ENCODE measurements around the gene EPHA7. TPM values are rescaled to one million over a fixed set of nuclear protein-coding genes. Genes with fewer than 3 reads are reported as not detected.

Gene EPHA7
- total RNA-seq, 1 donor from 2014 or later, result 424 TPM

DNA sequence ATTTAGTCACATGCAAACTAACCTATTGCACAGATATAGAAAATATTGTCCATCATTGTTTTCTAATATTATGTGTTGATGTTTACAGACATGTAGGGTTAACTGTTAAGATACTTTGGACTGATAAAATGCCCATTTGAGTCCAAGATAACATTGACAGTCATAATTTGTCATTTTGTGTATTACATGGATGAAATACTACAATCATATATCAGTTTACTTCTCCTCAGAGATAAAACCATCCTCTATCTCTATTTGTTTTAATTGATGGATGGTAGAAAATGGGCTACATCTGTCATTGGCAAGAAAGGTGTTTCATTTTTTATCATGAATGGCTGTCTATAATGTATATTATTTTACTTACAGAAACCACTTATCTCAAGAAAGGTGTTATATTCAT lies 6.2 kb downstream of the EPHA7 start:
- Mint-ChIP-seq H3K36me3 (ENCODE audit: unreplicated experiment) (peaks cover 57% of the 10 kb centered on the region), H3K4me3 (ENCODE audit: unreplicated experiment) (peak overlapping the region; percentile 74), H3K9me3 (ENCODE audit: unreplicated experiment) (no peaks in the 10 kb centered on the region), H3K27me3 (ENCODE audit: unreplicated experiment) (no peaks in the 10 kb centered on the region), H3K27ac (ENCODE audit: unreplicated experiment) (no peak overlapping the region), H3K4me1 (ENCODE audit: unreplicated experiment) (peaks cover 53% of the 10 kb centered on the region)
- no peak for DNase-seq (ENCODE audit: extremely low spot score, unreplicated experiment)
- TF ChIP-seq, protein P1, sequence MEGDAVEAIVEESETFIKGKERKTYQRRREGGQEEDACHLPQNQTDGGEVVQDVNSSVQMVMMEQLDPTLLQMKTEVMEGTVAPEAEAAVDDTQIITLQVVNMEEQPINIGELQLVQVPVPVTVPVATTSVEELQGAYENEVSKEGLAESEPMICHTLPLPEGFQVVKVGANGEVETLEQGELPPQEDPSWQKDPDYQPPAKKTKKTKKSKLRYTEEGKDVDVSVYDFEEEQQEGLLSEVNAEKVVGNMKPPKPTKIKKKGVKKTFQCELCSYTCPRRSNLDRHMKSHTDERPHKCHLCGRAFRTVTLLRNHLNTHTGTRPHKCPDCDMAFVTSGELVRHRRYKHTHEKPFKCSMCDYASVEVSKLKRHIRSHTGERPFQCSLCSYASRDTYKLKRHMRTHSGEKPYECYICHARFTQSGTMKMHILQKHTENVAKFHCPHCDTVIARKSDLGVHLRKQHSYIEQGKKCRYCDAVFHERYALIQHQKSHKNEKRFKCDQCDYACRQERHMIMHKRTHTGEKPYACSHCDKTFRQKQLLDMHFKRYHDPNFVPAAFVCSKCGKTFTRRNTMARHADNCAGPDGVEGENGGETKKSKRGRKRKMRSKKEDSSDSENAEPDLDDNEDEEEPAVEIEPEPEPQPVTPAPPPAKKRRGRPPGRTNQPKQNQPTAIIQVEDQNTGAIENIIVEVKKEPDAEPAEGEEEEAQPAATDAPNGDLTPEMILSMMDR (IDR thresholded peaks at IDR 0.05), result no peak

DNA sequence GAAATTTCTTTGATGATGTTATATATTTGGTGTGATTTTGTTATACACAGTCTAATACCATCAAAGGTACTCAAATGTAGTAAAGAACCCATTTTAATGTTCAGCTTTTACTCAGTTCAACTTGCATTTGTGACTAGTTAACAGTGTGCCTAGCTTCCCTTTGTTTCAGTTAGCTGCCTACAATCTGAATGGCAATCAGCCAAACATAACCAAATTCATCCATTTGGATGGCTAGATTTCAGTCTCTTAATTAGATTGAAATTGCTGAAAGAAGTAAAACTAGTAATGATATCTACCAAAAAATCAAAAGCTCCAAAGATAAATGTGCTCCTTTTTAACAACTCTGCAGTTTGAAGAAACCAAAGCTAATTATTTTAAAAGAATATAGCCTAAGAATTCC lies 6.9 kb downstream of the EPHA7 start:
- TF ChIP-seq, protein P1 (IDR thresholded peaks at IDR 0.05), result no peak
- Mint-ChIP-seq H3K4me3 (ENCODE audit: unreplicated experiment) (peak overlapping the region; percentile 52), H3K27me3 (ENCODE audit: unreplicated experiment) (no peaks in the 10 kb centered on the region), H3K27ac (ENCODE audit: unreplicated experiment) (peak overlapping the region; percentile 10), H3K9me3 (ENCODE audit: unreplicated experiment) (no peaks in the 10 kb centered on the region), H3K4me1 (ENCODE audit: unreplicated experiment) (peaks cover 59% of the 10 kb centered on the region), H3K36me3 (ENCODE audit: unreplicated experiment) (peaks cover 57% of the 10 kb centered on the region)
- no peak for DNase-seq (ENCODE audit: extremely low spot score, unreplicated experiment)

DNA sequence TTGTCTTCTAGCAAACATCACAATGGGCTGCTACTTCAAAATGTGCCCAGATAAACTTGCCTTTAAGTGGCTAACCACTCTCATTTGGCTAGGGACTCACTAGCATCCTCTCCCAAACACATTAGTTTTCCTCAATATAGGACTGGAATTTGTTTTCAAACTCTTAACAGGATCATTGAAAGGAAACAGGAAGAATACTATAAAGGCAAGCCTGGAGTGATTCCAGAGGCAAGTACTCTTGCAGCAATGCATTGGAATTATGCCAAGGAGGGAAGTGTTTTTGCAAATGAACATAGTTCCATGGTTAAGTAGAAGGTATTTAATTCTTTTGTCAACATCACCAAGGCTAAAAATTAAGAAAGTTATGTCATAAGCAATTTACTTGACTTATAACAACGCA lies 12.2 kb downstream of the EPHA7 start:
- Mint-ChIP-seq H3K4me1 (ENCODE audit: unreplicated experiment) (peaks cover 71% of the 10 kb centered on the region), H3K36me3 (ENCODE audit: unreplicated experiment) (peaks cover 59% of the 10 kb centered on the region), H3K27ac (ENCODE audit: unreplicated experiment) (peak overlapping the region; percentile 55), H3K4me3 (ENCODE audit: unreplicated experiment) (peak overlapping the region; percentile 10), H3K9me3 (ENCODE audit: unreplicated experiment) (no peaks in the 10 kb centered on the region), H3K27me3 (ENCODE audit: unreplicated experiment) (no peaks in the 10 kb centered on the region)
- TF ChIP-seq, protein P1 (IDR thresholded peaks at IDR 0.05), result no peak
- DNase-seq (ENCODE audit: extremely low spot score, unreplicated experiment), result no peak

DNA sequence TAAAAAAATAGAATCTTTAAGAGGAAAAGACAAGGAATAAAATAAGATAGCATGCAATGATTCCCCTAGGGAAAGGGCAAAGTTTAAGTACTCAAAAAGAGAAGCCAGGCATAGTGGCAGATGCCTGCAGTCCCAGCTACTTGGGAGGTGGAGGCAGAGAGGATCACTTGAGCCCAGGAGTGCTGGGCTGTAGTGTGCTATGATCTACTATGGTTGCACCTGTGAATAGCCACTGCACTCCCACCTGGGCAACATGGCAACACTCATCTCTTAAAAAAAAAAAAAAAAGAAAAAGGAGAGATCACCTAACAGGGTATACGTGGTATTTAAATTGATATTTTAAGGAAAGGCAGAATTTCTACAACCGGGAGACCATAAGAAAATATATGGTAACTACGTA lies 16.0 kb downstream of the EPHA7 start:
- Mint-ChIP-seq H3K27ac (ENCODE audit: unreplicated experiment) (peak overlapping the region; percentile 23), H3K4me1 (ENCODE audit: unreplicated experiment) (peaks cover 78% of the 10 kb centered on the region), H3K4me3 (ENCODE audit: unreplicated experiment) (peak overlapping the region; percentile 14), H3K36me3 (ENCODE audit: unreplicated experiment) (peaks cover 62% of the 10 kb centered on the region), H3K27me3 (ENCODE audit: unreplicated experiment) (no peaks in the 10 kb centered on the region), H3K9me3 (ENCODE audit: unreplicated experiment) (no peaks in the 10 kb centered on the region)
- TF ChIP-seq, protein P1 (IDR thresholded peaks at IDR 0.05), result no peak
- no peak for DNase-seq (ENCODE audit: extremely low spot score, unreplicated experiment)

DNA sequence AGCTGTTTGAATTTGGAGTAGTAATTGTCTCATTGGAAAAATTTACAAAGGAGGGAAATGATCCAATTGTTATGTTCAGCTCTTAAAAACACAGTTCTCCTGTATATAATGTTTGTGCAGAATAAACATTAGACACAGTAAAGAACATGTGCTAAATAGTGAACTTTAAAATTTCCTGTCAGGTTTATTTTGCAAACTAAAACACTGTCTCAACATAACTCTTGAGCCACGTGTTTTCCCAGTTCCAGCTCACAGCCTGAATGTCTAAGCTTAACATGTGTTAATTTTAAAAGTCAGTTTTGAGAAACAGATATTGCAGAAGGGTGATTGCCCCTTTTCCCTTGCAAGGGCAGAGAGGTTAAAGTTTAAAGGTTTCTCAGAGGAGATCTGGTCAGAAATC lies 20.6 kb downstream of the EPHA7 start:
- Mint-ChIP-seq H3K27me3 (ENCODE audit: unreplicated experiment) (no peaks in the 10 kb centered on the region), H3K36me3 (ENCODE audit: unreplicated experiment) (peaks cover 69% of the 10 kb centered on the region), H3K4me3 (ENCODE audit: unreplicated experiment) (no peak overlapping the region), H3K27ac (ENCODE audit: unreplicated experiment) (peak overlapping the region; percentile 60), H3K9me3 (ENCODE audit: unreplicated experiment) (no peaks in the 10 kb centered on the region), H3K4me1 (ENCODE audit: unreplicated experiment) (peaks cover 83% of the 10 kb centered on the region)
- DNase-seq (ENCODE audit: extremely low spot score, unreplicated experiment), result no peak
- TF ChIP-seq, protein P1 (IDR thresholded peaks at IDR 0.05), result no peak
